ENCODE data around the gene ARHGEF35. TPM values are rescaled to one million over a fixed set of nuclear protein-coding genes. Genes with fewer than 3 reads are reported as not detected.

The ARHGEF35 gene
- polyA plus RNA-seq, 6 donors from 2014 or later: 2.8 to 5.7 (median 4.3) TPM

GRCh38 chr7:144158861-144159260, 36.8 kb downstream of the ARHGEF35 start:
- no peak overlapping the region for H3K4me3 Mint-ChIP-seq

DNA sequence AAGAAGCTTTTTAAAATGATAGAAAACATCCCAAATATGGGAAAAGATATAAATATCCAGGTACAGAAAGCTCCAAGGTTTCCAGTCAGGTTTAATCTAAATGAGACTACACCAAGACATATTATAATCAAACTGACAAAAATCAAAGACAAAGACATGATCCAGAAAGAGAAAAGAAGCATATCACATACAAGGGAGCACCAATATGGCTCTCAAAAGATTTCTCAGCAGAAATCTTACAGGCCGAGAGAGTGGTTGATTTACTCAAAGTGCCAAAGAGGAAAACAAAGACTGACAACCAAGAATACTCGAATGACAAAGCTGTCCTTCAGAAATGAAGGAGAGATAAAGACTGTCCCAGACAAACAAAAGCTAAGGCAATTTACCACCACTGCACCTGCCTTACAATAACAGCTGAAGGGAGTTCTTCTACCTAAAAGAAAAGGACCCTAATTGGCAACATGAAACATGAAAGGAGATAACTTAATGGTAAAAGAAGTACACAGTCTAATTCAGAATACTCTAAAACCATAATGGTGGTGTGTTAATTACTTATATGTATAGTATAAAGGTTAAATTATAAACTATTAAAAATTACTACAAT, 47.3 kb downstream of the ARHGEF35 start:
- ATAC-seq (ENCODE audit: low read depth in 2 of 2) (no peak), DNase-seq (no peak)
- H3K27me3 Mint-ChIP-seq: peaks cover 16 to 31% (median 26%) of the 10 kb centered on the region in 3 donors
- H3K27ac Mint-ChIP-seq: no peak overlapping the region
- H3K36me3 Mint-ChIP-seq: peaks cover 16 to 38% of the 10 kb centered on the region in 2 donors
- no peaks in the 10 kb centered on the region for H3K4me1 Mint-ChIP-seq
- H3K9me3 Mint-ChIP-seq: peaks cover 21 to 77% (median 48%) of the 10 kb centered on the region in 7 donors
- H3K4me3 Mint-ChIP-seq: no peak overlapping the region

More at GRCh38 chr7:144158861-144159260, 36.8 kb downstream of the ARHGEF35 start:
- ATAC-seq (ENCODE audit: low read depth in 2 of 2) (no peak), DNase-seq (no peak)
- H3K36me3 Mint-ChIP-seq: no peaks in the 10 kb centered on the region
- H3K9me3 Mint-ChIP-seq: no peaks in the 10 kb centered on the region
- H3K4me1 Mint-ChIP-seq: no peaks in the 10 kb centered on the region
- H3K27me3 Mint-ChIP-seq: peaks cover 21 to 32% (median 31%) of the 10 kb centered on the region in 3 donors
- no peak overlapping the region for H3K27ac Mint-ChIP-seq

DNA sequence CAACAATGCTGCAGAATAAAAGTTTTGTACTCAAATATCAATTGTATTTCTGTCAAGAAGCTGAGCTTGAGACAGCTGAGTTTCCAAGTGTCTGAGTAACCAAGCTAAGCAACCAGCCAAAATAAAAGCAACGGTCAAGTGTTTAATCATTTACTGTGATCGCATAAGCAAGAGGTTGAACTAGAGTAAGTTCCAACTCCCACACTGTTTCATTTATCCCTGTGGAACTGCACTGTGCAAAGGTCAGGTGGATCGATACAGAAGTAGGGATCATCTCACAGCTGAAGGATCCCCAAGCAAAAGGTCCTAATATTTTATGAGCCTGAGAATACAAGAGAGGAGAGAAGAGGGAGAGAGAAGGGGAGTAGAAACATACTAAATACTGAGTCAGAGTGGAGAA, 51.2 kb downstream of the ARHGEF35 start:
- Mint-ChIP-seq H3K36me3 (peaks cover 10 to 29% of the 10 kb centered on the region in 2 donors), H3K27ac (no peak overlapping the region), H3K27me3 (peaks cover 0 to 37% (median 23%) of the 10 kb centered on the region in 3 donors), H3K4me3 (no peak overlapping the region), H3K9me3 (peaks cover 21 to 55% (median 30%) of the 10 kb centered on the region in 7 donors), H3K4me1 (no peaks in the 10 kb centered on the region)
- ATAC-seq (ENCODE audit: low read depth in 2 of 2): no peak
- DNase-seq: no peak

GRCh38 chr7:144142187-144142586, 53.4 kb downstream of the ARHGEF35 start:
- DNase-seq: no peak
- Mint-ChIP-seq H3K27ac (peak overlapping the region in 1 of 6 donors; percentile 0), H3K9me3 (peaks cover 6 to 34% (median 10%) of the 10 kb centered on the region in 7 donors), H3K27me3 (peaks cover 0 to 22% (median 17%) of the 10 kb centered on the region in 3 donors), H3K4me3 (no peak overlapping the region), H3K4me1 (no peaks in the 10 kb centered on the region), H3K36me3 (peaks cover 0 to 8% of the 10 kb centered on the region in 2 donors)
- ATAC-seq (ENCODE audit: low read depth in 2 of 2): no peak

DNA sequence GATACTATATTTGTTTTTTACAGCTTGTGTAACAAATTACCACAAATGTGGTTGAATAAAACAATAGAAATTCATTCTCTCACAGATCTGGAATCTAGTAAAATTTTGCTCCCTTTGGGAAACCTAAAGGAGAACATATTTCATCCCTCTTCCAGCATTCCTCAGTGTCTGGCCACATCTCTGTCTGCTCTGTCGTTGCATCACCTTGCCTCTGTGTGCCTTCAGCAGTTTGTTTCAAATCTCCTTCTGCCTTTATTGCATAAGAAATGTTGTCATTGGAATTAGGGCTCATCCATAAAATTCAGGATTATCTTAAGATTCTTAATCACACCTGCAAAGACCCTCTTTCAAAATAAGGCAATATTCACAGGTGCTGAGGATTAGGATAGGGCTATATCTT, 58.1 kb downstream of the ARHGEF35 start:
- H3K9me3 Mint-ChIP-seq: peaks cover 0 to 2% (median 0%) of the 10 kb centered on the region in 7 donors
- no peak overlapping the region for H3K27ac Mint-ChIP-seq
- DNase-seq (no peak), ATAC-seq (ENCODE audit: low read depth in 2 of 2) (no peak)
- H3K27me3 Mint-ChIP-seq: peaks cover 0 to 15% (median 15%) of the 10 kb centered on the region in 3 donors
- no peaks in the 10 kb centered on the region for H3K4me1 Mint-ChIP-seq
- H3K36me3 Mint-ChIP-seq: no peaks in the 10 kb centered on the region
- no peak overlapping the region for H3K4me3 Mint-ChIP-seq

Other genes with a start within 250 kb of the ARHGEF35 start
- gene OR2F1, start 241.0 kb downstream of the ARHGEF35 start, polyA plus RNA-seq (ENCODE audit: low read depth in 6 of 6): not detected
- not detected for gene OR6B1, start 195.5 kb downstream of the ARHGEF35 start, polyA plus RNA-seq (ENCODE audit: low read depth in 6 of 6)
- gene OR2A5, start 146.9 kb downstream of the ARHGEF35 start, polyA plus RNA-seq (ENCODE audit: low read depth in 6 of 6): not detected
- not detected for gene OR2A25, start 126.0 kb downstream of the ARHGEF35 start, polyA plus RNA-seq (ENCODE audit: low read depth in 6 of 6)
- gene OR2A12, start 109.6 kb downstream of the ARHGEF35 start, polyA plus RNA-seq (ENCODE audit: low read depth in 6 of 6): not detected
- not detected for gene OR2A2, start 86.2 kb downstream of the ARHGEF35 start, polyA plus RNA-seq (ENCODE audit: low read depth in 6 of 6)
- not detected for gene OR2A14, start 72.7 kb downstream of the ARHGEF35 start, polyA plus RNA-seq (ENCODE audit: low read depth in 6 of 6)
- gene CTAGE4, start 12.4 kb downstream of the ARHGEF35 start, polyA plus RNA-seq (ENCODE audit: low read depth in 6 of 6): under 1 TPM in 1 of 6 donors, not detected in 5; 0.13 TPM
- gene OR2A42, start 43.8 kb upstream of the ARHGEF35 start, polyA plus RNA-seq (ENCODE audit: low read depth in 6 of 6): under 1 TPM in 1 of 6 donors, not detected in 5; 0.97 TPM
- 1 to 10 TPM in 2 of 6 donors, under 1 TPM in 3, not detected in 1; 0.47 to 1.4 (median 0.86) TPM for gene OR2A7, start 69.0 kb upstream of the ARHGEF35 start, polyA plus RNA-seq (ENCODE audit: low read depth in 6 of 6)
- gene CTAGE8, start 73.5 kb upstream of the ARHGEF35 start, polyA plus RNA-seq (ENCODE audit: low read depth in 6 of 6): 1 to 10 TPM in 1 of 6 donors, under 1 TPM in 3, not detected in 2; 0.22 to 1.2 (median 0.60) TPM
- 1 to 10 TPM in 1 of 6 donors, under 1 TPM in 1, not detected in 4; 0.21 to 1.5 TPM for gene OR2A1, start 116.6 kb upstream of the ARHGEF35 start, polyA plus RNA-seq (ENCODE audit: low read depth in 6 of 6)
- gene ARHGEF5, start 159.6 kb upstream of the ARHGEF35 start, polyA plus RNA-seq (ENCODE audit: low read depth in 6 of 6): 1 to 10 TPM in 5 of 6 donors, not detected in 1; 1.3 to 5.7 (median 1.9) TPM
- gene NOBOX, start 207.9 kb upstream of the ARHGEF35 start, polyA plus RNA-seq (ENCODE audit: low read depth in 6 of 6): not detected